ENCODE measurements around the gene ZW10.
A peak's percentile ranks its signal among the peaks of the same experiment; 100 is the strongest.
"Not testable (repeated sequence)": the region's sequence is repeated elsewhere in the genome, so short reads cannot be mapped to it uniquely, and the experiment has no call there.

Gene ZW10

GRCh38 chr11:113763040-113763439, 10.5 kb downstream of the ZW10 start:
- DNase-seq (ENCODE audit: low spot score): not testable (repeated sequence)

- DNase-seq (ENCODE audit: low spot score): no peak
These were observed 13.3 kb downstream of the ZW10 start for GRCh38 chr11:113760241-113760640.

GRCh38 chr11:113752932-113753331, 20.6 kb downstream of the ZW10 start:
- no peak for DNase-seq (ENCODE audit: low spot score)

GRCh38 chr11:113736323-113736722, 37.2 kb downstream of the ZW10 start:
- no peak for DNase-seq (ENCODE audit: low spot score)

- no peak for DNase-seq (ENCODE audit: low spot score)
These were observed 41.4 kb downstream of the ZW10 start for GRCh38 chr11:113732092-113732491.

- peak; percentile 33 for DNase-seq (ENCODE audit: low spot score)
These were observed 42.4 kb downstream of the ZW10 start for GRCh38 chr11:113730887-113731726.

- no peak for DNase-seq (ENCODE audit: low spot score)
These were observed 44.0 kb downstream of the ZW10 start for GRCh38 chr11:113729456-113729855.

- no peak for DNase-seq (ENCODE audit: low spot score)
These were observed 44.7 kb downstream of the ZW10 start for GRCh38 chr11:113728814-113729213.

GRCh38 chr11:113725913-113726312, 47.6 kb downstream of the ZW10 start:
- no peak for DNase-seq (ENCODE audit: low spot score)

GRCh38 chr11:113725407-113725806, 48.1 kb downstream of the ZW10 start:
- no peak for DNase-seq (ENCODE audit: low spot score)

- DNase-seq (ENCODE audit: low spot score): no peak
These were observed 48.7 kb downstream of the ZW10 start for GRCh38 chr11:113724778-113725177.

GRCh38 chr11:113723787-113724186, 49.7 kb downstream of the ZW10 start:
- DNase-seq (ENCODE audit: low spot score): no peak

- no peak for DNase-seq (ENCODE audit: low spot score)
These were observed 50.6 kb downstream of the ZW10 start for GRCh38 chr11:113722934-113723333.

- DNase-seq (ENCODE audit: low spot score): no peak
These were observed 51.3 kb downstream of the ZW10 start for GRCh38 chr11:113722221-113722620.

GRCh38 chr11:113721462-113722066, 51.9 kb downstream of the ZW10 start:
- no peak for DNase-seq (ENCODE audit: low spot score)

- not testable (repeated sequence) for DNase-seq (ENCODE audit: low spot score)
These were observed 53.0 kb downstream of the ZW10 start for GRCh38 chr11:113720478-113720877.

- no peak for DNase-seq (ENCODE audit: low spot score)
These were observed 57.4 kb downstream of the ZW10 start for GRCh38 chr11:113715882-113716625.

- DNase-seq (ENCODE audit: low spot score): no peak
These were observed 58.2 kb downstream of the ZW10 start for GRCh38 chr11:113715273-113715672.

- no peak for DNase-seq (ENCODE audit: low spot score)
These were observed 62.5 kb downstream of the ZW10 start for GRCh38 chr11:113710989-113711388.

- DNase-seq (ENCODE audit: low spot score): no peak
These were observed 67.4 kb downstream of the ZW10 start, which contains the start of gene TMPRSS5 for GRCh38 chr11:113705871-113706655. TMPRSS5 (minus strand) TSS chr11:113706308; CDS start chr11:113706224, 84 bp downstream.

GRCh38 chr11:113703551-113703950, 69.9 kb downstream of the ZW10 start:
- DNase-seq (ENCODE audit: low spot score): not testable (repeated sequence)

GRCh38 chr11:113701491-113701890, 72.0 kb downstream of the ZW10 start:
- no peak for DNase-seq (ENCODE audit: low spot score)
